GM18858 (cell line): ENCODE measurements around the gene MPST.

Experiments
- ATAC-seq: cut with Tn5 transposase; IDR thresholded peaks from one replicate; pipeline ENCODE4 v1.9.1; 2021; ENCODE audit not compliant: unreplicated experiment

Gene MPST

GRCh38 chr22:37043828-37044538, 24.4 kb downstream of the MPST start:
- no peak for ATAC-seq

- no peak for ATAC-seq
Observed at GRCh38 chr22:37044634-37045625, 25.4 kb downstream of the MPST start.

- no peak for ATAC-seq
Observed at GRCh38 chr22:37045958-37046357, 26.4 kb downstream of the MPST start.

- no peak for ATAC-seq
Observed at GRCh38 chr22:37046589-37046988, 27.0 kb downstream of the MPST start.

- no peak for ATAC-seq
Observed at GRCh38 chr22:37047006-37047405, 27.5 kb downstream of the MPST start.

- ATAC-seq, result no peak
Observed at GRCh38 chr22:37048133-37048532, 28.6 kb downstream of the MPST start.

GRCh38 chr22:37049224-37049623, 29.7 kb downstream of the MPST start:
- no peak for ATAC-seq

GRCh38 chr22:37050913-37051312, 31.4 kb downstream of the MPST start:
- ATAC-seq, result no peak

GRCh38 chr22:37051391-37052385, 32.1 kb downstream of the MPST start, which contains the start of gene KCTD17:
TSS of gene KCTD17 (plus strand) at chr22:37051742. CDS start at chr22:37051761, 19 bp downstream.
- ATAC-seq, result no peak

- ATAC-seq, result no peak
Observed at GRCh38 chr22:37052386-37053309, 33.1 kb downstream of the MPST start.

- no peak for ATAC-seq
Observed at GRCh38 chr22:37053310-37054055, 33.9 kb downstream of the MPST start.

GRCh38 chr22:37054056-37054395, 34.5 kb downstream of the MPST start:
- no peak for ATAC-seq

GRCh38 chr22:37054600-37055365, 35.2 kb downstream of the MPST start:
- ATAC-seq, result no peak

GRCh38 chr22:37056246-37056645, 36.7 kb downstream of the MPST start:
- ATAC-seq, result no peak

GRCh38 chr22:37057226-37057625, 37.7 kb downstream of the MPST start:
- no peak for ATAC-seq

GRCh38 chr22:37057796-37058510, 38.4 kb downstream of the MPST start:
- no peak for ATAC-seq

- ATAC-seq, result no peak
Observed at GRCh38 chr22:37058917-37059701, 39.6 kb downstream of the MPST start.
